Stimulated activated CD8-positive, alpha-beta memory T cell treated with anti-CD3 and anti-CD28 coated beads, Interleukin-12 subunit alpha, Interleukin-12 subunit beta, amount 100 ng/mL, for 4 hours (primary cell): Measurements from ENCODE around the gene ZC2HC1B.
"Not testable (repeated sequence)": the region's sequence is repeated elsewhere in the genome, so short reads cannot be mapped to it uniquely, and the experiment has no call there.

ENCODE experiments used
- DNase-seq: peaks from one replicate; pipeline ENCODE4 v3.0.0-alpha.2; 2020; ENCODE audit warnings: low read depth

The ZC2HC1B gene

GRCh38 chr6:143871202-143871730, 7.0 kb downstream of the ZC2HC1B start:
- not testable (repeated sequence) for DNase-seq

DNA sequence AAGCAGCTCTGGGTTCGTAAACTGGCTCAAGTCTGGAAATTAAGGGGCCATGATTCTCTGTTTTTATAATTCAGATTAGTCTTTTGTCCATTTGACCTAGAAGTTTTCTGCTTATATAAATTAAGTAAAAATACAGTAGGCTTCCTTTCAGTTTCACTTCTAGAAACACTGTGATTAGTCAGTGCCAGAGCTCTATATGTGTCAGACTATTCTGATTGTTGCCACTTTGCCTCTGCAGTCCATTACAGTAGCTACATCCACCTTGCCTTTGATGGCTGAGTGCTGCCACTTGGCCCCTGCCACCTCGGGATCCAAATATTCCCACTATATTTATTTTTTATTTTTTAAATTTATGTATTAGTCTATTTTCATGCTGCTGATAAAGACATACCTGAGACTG, 7.9 kb downstream of the ZC2HC1B start:
- DNase-seq = no peak

GRCh38 chr6:143873600-143873999, 9.3 kb downstream of the ZC2HC1B start:
- DNase-seq = not testable (repeated sequence)

DNA sequence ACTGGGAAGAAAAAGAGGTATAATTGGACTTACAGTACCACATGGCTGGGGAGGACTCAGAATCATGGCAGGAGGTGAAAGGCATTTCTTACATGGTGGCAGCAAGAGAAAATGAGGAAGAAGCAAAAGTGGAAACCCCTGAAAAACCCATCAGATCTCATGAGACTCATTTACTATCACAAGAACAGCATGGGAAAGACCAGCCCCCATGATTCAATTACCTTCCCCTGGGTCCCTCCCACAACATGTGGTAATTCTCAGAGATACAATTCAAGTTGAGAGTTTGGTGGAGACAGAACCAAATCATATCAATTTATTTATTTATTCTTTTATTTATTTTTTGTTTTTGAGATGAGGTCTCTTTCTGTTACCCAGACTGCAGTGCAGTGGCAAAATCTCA, 10.2 kb downstream of the ZC2HC1B start:
- DNase-seq = not testable (repeated sequence)

DNA sequence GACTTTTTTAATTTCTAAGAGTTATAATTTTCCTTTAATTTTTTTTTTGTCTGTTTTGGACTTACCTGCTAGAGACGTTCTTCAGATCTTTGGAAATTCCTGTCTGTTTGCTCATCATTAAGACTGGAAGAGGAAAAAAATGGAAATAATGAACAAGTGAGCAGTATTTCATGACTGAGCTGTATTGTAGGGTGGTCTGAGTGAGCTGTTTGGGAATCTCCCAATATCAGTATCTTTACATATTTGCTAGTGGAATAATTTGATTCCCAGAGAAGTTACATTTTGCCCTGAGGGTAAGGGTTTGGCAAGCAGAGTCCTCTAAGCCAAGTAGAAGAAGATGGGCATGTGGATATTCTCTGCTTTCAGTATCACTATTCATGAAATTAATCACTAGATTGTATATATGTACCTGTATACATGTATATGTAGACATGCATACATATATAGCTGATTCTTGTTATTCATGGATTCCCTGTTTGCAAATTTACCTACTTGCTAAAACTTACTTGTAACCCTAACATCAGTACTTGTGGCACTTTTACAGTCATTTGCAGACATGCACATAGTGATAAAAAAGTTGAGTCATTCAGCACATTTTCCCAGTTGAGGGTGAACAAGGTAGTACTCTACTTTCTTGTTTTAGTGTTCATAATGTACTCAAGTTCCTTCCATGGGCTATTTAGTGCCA, 13.5 kb downstream of the ZC2HC1B start:
- no peak for DNase-seq

- DNase-seq = no peak
Observed at GRCh38 chr6:143878272-143878760, 14.0 kb downstream of the ZC2HC1B start.

DNA sequence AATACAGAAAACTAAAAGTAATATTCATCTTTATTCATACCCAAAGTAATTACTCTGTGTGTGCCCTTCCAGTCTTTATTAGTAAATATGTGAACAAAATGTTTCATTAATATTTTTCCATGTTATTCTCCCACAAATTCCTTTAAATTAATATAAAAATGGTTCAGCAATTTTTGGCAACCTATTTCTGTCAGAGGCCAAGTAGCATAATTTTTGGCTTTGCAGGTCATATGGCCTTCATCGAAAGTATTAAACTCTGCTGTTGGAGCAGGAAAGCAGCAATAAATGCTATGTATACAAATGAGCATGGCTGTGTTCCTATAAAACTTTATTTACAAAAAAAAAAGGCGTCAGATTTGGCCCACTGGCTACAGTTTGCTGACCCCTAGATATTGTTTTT, 16.1 kb downstream of the ZC2HC1B start:
- no peak for DNase-seq

- DNase-seq = no peak
Observed at GRCh38 chr6:143882401-143882930, 18.2 kb downstream of the ZC2HC1B start.

DNA sequence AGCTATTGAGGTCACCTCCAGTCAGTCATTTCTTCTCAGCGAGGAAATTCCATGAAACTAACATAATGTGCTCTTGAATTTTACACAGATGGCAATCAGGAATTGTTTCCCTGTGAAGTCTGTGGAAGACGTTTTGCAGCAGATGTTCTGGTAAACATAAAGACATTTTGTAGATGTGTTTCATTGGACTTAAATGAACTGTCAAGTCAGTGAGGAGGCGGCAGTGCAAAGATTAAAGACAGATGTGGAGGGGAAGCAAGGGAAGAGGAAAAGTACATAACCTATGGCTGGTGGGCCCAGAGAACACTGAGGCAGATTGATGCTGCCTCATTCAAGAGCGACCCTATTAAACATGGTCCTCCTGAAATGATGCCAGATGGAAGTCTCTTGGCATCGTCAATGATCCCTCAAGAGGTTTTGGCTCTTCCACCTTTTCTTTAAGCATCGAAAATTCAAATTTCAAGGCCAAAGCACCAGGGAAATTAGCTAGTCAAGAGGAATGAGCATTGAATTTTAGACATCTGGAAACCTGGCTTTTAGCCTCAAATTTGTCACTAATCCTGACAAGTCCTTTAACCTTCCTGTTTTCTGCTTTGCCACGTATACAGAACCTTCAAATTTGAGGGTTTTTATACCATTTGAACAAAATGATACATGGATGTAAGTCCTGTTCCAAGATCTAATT, 20.1 kb downstream of the ZC2HC1B start:
- no peak for DNase-seq

- no peak for DNase-seq
Observed at GRCh38 chr6:143885116-143885515, 20.8 kb downstream of the ZC2HC1B start.

- DNase-seq = no peak
Observed at GRCh38 chr6:143894655-143895054, 30.4 kb downstream of the ZC2HC1B start.

GRCh38 chr6:143896126-143896860, 32.0 kb downstream of the ZC2HC1B start:
- no peak for DNase-seq

DNA sequence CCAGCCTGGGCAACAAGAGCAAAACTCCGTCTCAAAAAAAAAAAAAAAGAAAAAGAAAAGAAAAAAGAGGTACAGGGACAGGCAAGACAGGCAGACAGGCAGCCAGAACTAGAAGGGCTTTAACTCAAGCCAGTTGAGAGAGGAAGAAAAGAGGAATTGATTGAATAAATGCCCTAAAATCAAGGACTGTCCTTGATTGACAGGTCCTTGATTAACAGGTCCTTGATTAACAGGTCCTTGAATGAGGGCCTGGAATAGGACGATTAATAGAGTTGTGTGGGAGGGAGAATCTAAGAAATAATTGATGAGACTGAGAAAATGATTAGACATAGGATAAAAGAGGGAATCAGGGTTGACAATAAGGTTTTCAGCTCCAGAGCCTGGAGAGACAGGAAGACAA, 36.1 kb downstream of the ZC2HC1B start:
- no peak for DNase-seq

DNA sequence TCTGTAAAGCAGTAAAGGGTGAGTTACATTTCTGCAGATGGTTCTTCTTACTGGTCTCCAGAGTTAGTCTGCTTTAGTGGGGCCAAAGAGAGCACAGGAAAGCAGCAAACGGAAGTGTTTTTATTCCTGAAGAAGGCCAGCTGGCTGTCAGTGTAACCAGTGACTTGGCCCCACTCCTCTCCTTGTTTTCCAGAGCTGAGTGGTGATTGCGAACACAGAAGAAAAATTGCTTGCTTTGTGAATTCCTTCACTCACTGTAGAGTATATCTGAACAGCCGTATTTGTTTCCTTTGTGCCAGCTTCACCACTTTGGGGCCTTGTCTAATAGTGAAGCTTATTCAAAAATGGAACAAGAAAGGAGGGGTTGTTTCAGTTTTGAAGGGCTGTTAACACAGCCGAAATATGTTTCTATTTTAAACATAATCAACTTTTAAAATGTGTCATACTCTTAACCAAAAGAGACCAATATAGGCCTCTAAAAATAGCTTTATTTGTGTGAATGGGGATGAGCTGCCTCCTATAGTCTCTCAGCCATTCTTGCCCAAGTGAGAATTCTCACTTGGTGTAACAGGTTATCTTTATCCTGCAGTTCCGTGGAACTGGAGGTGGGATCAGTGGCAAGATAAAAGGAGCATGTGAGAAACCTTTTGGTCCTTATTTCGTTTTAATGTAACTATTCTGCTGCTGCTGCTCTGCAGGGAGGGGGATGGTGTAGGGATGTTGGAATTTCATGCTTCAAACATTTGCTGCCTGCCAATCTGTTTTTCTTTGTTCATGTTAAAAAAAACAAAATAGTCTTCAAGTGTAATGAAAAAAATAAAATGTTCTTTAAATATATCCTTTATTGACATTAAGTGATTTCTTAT, 37.8 kb downstream of the ZC2HC1B start:
- no peak for DNase-seq

- no peak for DNase-seq
Observed at GRCh38 chr6:143902827-143903226, 38.6 kb downstream of the ZC2HC1B start.

DNA sequence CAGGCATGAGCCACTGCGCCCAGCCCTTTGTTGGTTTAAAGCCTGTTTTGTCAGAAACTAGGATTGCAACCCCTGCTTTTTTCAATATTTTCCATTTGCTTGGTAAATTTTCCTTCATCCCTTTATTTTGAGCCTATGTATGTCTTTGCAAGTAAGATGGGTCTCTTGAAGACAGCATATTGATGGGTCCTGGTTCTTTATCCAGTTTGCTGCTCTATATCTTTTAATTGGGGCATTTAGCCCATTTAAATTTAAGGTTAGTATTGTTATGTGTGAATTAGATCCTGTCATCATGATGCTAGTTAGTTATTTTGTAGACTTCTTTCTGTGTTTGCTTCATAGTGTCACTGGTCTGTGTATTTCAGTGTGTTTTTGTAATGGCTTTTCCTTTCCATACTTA, 46.8 kb downstream of the ZC2HC1B start:
- DNase-seq = no peak

- DNase-seq = no peak
Observed at GRCh38 chr6:143912671-143913070, 48.4 kb downstream of the ZC2HC1B start.

DNA sequence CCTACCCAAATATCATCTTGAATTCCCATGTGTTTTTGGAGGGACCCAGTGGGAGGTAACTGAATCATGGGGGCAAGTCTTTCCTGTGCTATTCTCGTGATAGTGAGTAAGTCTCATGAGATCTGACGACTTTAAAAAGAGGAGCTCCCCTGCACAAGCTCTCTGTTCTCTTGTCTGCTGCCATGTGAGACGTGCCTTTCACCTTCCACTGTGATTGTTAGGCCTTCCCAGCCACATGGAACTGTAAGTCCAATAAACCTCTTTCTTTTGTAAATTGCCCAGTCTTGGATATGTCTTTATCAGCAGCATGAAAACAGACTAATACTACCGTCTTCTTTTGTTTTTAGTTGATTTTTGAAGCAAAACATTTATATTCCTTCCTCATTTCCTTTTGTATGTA, 52.8 kb downstream of the ZC2HC1B start:
- DNase-seq = not testable (repeated sequence)

DNA sequence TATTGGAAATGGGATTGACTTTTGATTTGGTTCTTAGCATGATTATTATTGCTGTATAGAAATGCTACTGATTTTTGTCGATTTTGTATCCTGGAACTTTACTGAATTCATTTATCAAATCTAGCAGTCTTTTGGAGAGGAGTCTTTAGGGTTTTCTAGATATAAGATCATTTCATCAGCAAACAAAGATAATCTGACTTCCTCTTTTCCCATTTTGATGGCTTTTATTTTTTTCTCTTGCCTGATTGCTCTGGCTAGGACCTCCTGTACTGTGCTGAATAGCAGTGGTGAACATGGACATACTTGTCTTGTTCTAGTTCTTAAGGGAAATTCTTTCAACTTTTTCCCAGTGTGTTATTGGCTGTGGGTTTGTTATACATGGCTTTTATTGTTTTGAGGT, 64.6 kb downstream of the ZC2HC1B start:
- DNase-seq = no peak

DNA sequence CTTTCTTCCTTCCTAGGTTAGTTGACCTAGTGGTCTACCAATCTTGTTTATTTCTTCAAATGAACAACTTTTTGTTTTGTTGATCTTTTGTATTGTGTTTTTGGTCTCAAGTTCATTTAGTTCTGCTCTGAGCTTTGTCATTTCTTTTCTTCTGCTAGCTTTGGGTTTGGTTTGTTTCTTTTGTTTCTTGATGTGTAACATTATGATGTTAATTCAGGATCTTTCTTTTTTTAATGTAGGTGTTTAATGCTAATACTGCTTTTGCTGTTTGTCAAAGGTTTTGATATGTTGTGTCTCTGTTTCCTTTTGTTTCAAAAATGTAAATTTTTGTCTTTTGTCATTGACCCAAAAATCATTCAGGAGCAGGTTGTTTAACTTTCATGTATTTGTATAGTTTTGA, 65.7 kb downstream of the ZC2HC1B start:
- no peak for DNase-seq

GRCh38 chr6:143934331-143934730, 70.1 kb downstream of the ZC2HC1B start:
- no peak for DNase-seq
